Neural progenitor cell (in vitro differentiated cells): ENCODE measurements around the gene SHISAL2A. TPM values are rescaled to one million over a fixed set of nuclear protein-coding genes. Genes with fewer than 3 reads are reported as not detected.

Source experiments
- DNase-seq: peaks from one replicate; pipeline ENCODE4 v3.0.0-alpha.2; 2016; ENCODE audit warnings: low spot score
- H2AFZ ChIP-seq: fragments of 200-600 bp; sonication (generic); replicated peaks from 2 replicates; pipeline ENCODE4 v1.6.1; 2016; ENCODE audit warnings: antibody characterized with exemption
- H3F3A ChIP-seq: fragments of 200-600 bp; sonication (generic); 2 replicates; pipeline ENCODE4 v1.6.1; 2016; ENCODE audit warnings: antibody characterized with exemption, low read depth
- H3K27ac ChIP-seq: fragments of 200-600 bp; sonication (generic); 2 replicates; pipeline ENCODE4 v1.5.1; 2016; ENCODE audit warnings: mild to moderate bottlenecking
- H3K27me3 ChIP-seq: fragments of 200-600 bp; sonication (generic); 2 replicates; pipeline ENCODE4 v1.6.1; 2016; ENCODE audit warnings: mild to moderate bottlenecking, moderate library complexity
- H3K36me3 ChIP-seq: fragments of 200-600 bp; sonication (generic); 2 replicates; pipeline ENCODE4 v1.5.1; 2016
- H3K4me1 ChIP-seq: fragments of 200-600 bp; sonication (generic); 2 replicates; pipeline ENCODE4 v1.6.1; 2016; ENCODE audit warnings: mixed run types
- H3K4me2 ChIP-seq: fragments of 200-600 bp; sonication (generic); 2 replicates; pipeline ENCODE4 v1.6.1; 2016
- H3K4me3 ChIP-seq: fragments of 200-600 bp; sonication (generic); 2 replicates; pipeline ENCODE4 v1.5.1; 2016
- H3K79me2 ChIP-seq: fragments of 200-600 bp; sonication (generic); 2 replicates; pipeline ENCODE4 v1.6.1; 2016; ENCODE audit warnings: low read depth
- H3K9ac ChIP-seq: fragments of 200-600 bp; sonication (generic); 2 replicates; pipeline ENCODE4 v1.6.1; 2016
- H3K9me3 ChIP-seq: fragments of 200-600 bp; sonication (generic); 2 replicates; pipeline ENCODE4 v1.5.1; 2016; ENCODE audit warnings: low read depth
- H4K20me1 ChIP-seq: fragments of 200-600 bp; sonication (generic); 2 replicates; pipeline ENCODE4 v1.6.1; 2016; ENCODE audit warnings: low read depth
- H3K27ac Mint-ChIP-seq: 3 replicates; pipeline ENCODE4 v1.8.0; 2021; ENCODE audit warnings: mixed read lengths
- H3K27me3 Mint-ChIP-seq: 2 replicates; pipeline ENCODE4 v1.8.0; 2022; ENCODE audit warnings: low read depth, mild to moderate bottlenecking, inconsistent platforms, moderate library complexity, mixed read lengths; ENCODE audit not compliant: insufficient read depth
- H3K36me3 Mint-ChIP-seq: 3 replicates; pipeline ENCODE4 v1.8.0; 2021; ENCODE audit warnings: mixed read lengths
- H3K4me1 Mint-ChIP-seq: 3 replicates; pipeline ENCODE4 v1.8.0; 2021; ENCODE audit warnings: mixed read lengths
- H3K4me3 Mint-ChIP-seq: 3 replicates; pipeline ENCODE4 v1.8.0; 2021; ENCODE audit warnings: mild to moderate bottlenecking, moderate library complexity, mixed read lengths
- H3K9me3 Mint-ChIP-seq: 3 replicates; pipeline ENCODE4 v1.8.0; 2020; ENCODE audit warnings: mixed read lengths
- CTCF ChIP-seq: fragments of 200-600 bp; sonication (generic); IDR thresholded peaks from 2 replicates; pipeline ENCODE4 v1.5.1; 2017; ENCODE audit warnings: antibody characterized with exemption, mild to moderate bottlenecking
- EZH2 ChIP-seq: fragments of 200-600 bp; sonication (generic); IDR thresholded peaks from 2 replicates; pipeline ENCODE4 v1.6.1; 2017; ENCODE audit warnings: antibody characterized with exemption, mild to moderate bottlenecking, moderate library complexity
- EZH2phosphoT487 ChIP-seq: fragments of 200-600 bp; sonication (generic); IDR thresholded peaks from 2 replicates; pipeline ENCODE4 v1.6.1; 2017; ENCODE audit warnings: antibody characterized with exemption
- total RNA-seq: library from RNA; depleted of rRNA; stranded (reverse); fragments of >200 nt; gene quantifications from 2 replicates; pipeline ENCODE4 v1.2.3, GENCODE V29; 2015; ENCODE audit warnings: low replicate concordance

SHISAL2A gene
- total RNA-seq, 1 donor from 2014 or later = 0.11 TPM

- Mint-ChIP-seq H3K36me3 (no peaks in the 10 kb centered on the region), H3K4me3 (peak overlapping the region; percentile 87), H3K27me3 (peaks cover 26% of the 10 kb centered on the region), H3K27ac (no peak overlapping the region), H3K4me1 (peaks cover 47% of the 10 kb centered on the region), H3K9me3 (peaks cover 11% of the 10 kb centered on the region)
- H3K36me3 ChIP-seq = no peaks in the 10 kb centered on the region
- H3K9ac ChIP-seq = no peak overlapping the region
- no peaks in the 10 kb centered on the region for H4K20me1 ChIP-seq
- no peak for DNase-seq
- no peak overlapping the region for H2AFZ ChIP-seq
- H3K27me3 ChIP-seq = peaks cover 57% of the 10 kb centered on the region
- no peak overlapping the region for H3K4me2 ChIP-seq
- H3K4me3 ChIP-seq = no peak overlapping the region
- peaks cover 16% of the 10 kb centered on the region for H3F3A ChIP-seq
- no peak for TF ChIP-seq EZH2phosphoT487
- no peak for TF ChIP-seq CTCF
- TF ChIP-seq EZH2 = no peak
- H3K9me3 ChIP-seq = no peaks in the 10 kb centered on the region
- H3K79me2 ChIP-seq = no peaks in the 10 kb centered on the region
- no peak overlapping the region for H3K27ac ChIP-seq
- H3K4me1 ChIP-seq = peaks cover 26% of the 10 kb centered on the region
Observed at GRCh38 chr1:52634111-52634510, 1.1 kb downstream of the SHISAL2A start.

- no peaks in the 10 kb centered on the region for H3K36me3 Mint-ChIP-seq
- peaks cover 12% of the 10 kb centered on the region for H3K9me3 Mint-ChIP-seq
- peaks cover 24% of the 10 kb centered on the region for H3K27me3 Mint-ChIP-seq
- Histone ChIP-seq H3K4me2 (no peak overlapping the region), H3K36me3 (no peaks in the 10 kb centered on the region), H3K4me1 (peaks cover 21% of the 10 kb centered on the region), H3K79me2 (no peaks in the 10 kb centered on the region), H2AFZ (no peak overlapping the region), H3F3A (peaks cover 12% of the 10 kb centered on the region), H3K9me3 (no peaks in the 10 kb centered on the region), H4K20me1 (no peaks in the 10 kb centered on the region), H3K9ac (no peak overlapping the region), H3K4me3 (no peak overlapping the region), H3K27ac (no peak overlapping the region), H3K27me3 (peaks cover 57% of the 10 kb centered on the region)
- no peak for TF ChIP-seq CTCF
- TF ChIP-seq EZH2 = no peak
- no peak for TF ChIP-seq EZH2phosphoT487
- no peak overlapping the region for H3K4me3 Mint-ChIP-seq
- peaks cover 43% of the 10 kb centered on the region for H3K4me1 Mint-ChIP-seq
- H3K27ac Mint-ChIP-seq = no peak overlapping the region
- no peak for DNase-seq
Observed at GRCh38 chr1:52635321-52636089, 2.5 kb downstream of the SHISAL2A start.

GRCh38 chr1:52636721-52637695, 4.0 kb downstream of the SHISAL2A start:
- H3K36me3 Mint-ChIP-seq = no peaks in the 10 kb centered on the region
- H3K27ac Mint-ChIP-seq = peak overlapping the region; percentile 95
- DNase-seq = peak; percentile 14
- Histone ChIP-seq H2AFZ (no peak overlapping the region), H3K36me3 (no peaks in the 10 kb centered on the region), H3K4me1 (peaks cover 21% of the 10 kb centered on the region), H3K9me3 (no peaks in the 10 kb centered on the region), H3K4me3 (no peak overlapping the region), H3K27ac (no peak overlapping the region), H3K79me2 (no peaks in the 10 kb centered on the region), H3K9ac (no peak overlapping the region), H3K27me3 (peaks cover 43% of the 10 kb centered on the region), H4K20me1 (no peaks in the 10 kb centered on the region), H3F3A (peaks cover 11% of the 10 kb centered on the region), H3K4me2 (peak overlapping the region; percentile 35)
- H3K4me1 Mint-ChIP-seq = peaks cover 40% of the 10 kb centered on the region
- H3K27me3 Mint-ChIP-seq = peaks cover 18% of the 10 kb centered on the region
- peaks cover 16% of the 10 kb centered on the region for H3K9me3 Mint-ChIP-seq
- TF ChIP-seq EZH2phosphoT487 = no peak
- TF ChIP-seq EZH2 = no peak
- no peak for TF ChIP-seq CTCF
- H3K4me3 Mint-ChIP-seq = no peak overlapping the region
